NT2/D1 (cell line): Measurements from ENCODE around the gene ACER3.

ENCODE experiments used
- DNase-seq: peaks from one replicate; pipeline ENCODE4 v3.0.0-alpha.2; 2011; ENCODE audit warnings: low read depth, low spot score
- H3K27me3 ChIP-seq: 2 replicates; pipeline ENCODE4 v1.6.0; 2011; ENCODE audit warnings: mild to moderate bottlenecking; ENCODE audit not compliant: insufficient read length, insufficient read depth
- H3K36me3 ChIP-seq: 2 replicates; pipeline ENCODE4 v1.6.1; 2011; ENCODE audit warnings: mild to moderate bottlenecking, low read length, mixed read lengths; ENCODE audit not compliant: insufficient read depth, insufficient read length
- H3K4me1 ChIP-seq: 2 replicates; pipeline ENCODE4 v1.5.1; 2011; ENCODE audit not compliant: insufficient read depth, insufficient read length
- H3K4me3 ChIP-seq: 2 replicates; pipeline ENCODE4 v1.5.1; 2011; ENCODE audit warnings: low read depth; ENCODE audit not compliant: insufficient read length
- H3K9ac ChIP-seq: 2 replicates; pipeline ENCODE4 v1.6.0; 2011; ENCODE audit warnings: low read depth; ENCODE audit not compliant: insufficient read length
- H3K9me3 ChIP-seq: 2 replicates; pipeline ENCODE4 v1.5.1; 2011; ENCODE audit warnings: mild to moderate bottlenecking, low read length; ENCODE audit not compliant: insufficient read depth
- SUZ12 ChIP-seq: IDR thresholded peaks from 2 replicates; pipeline ENCODE4 v1.6.1; 2011; ENCODE audit not compliant: insufficient read length, insufficient read depth; ENCODE audit errors: extremely low read depth
- YY1 ChIP-seq: IDR thresholded peaks from 2 replicates; pipeline ENCODE4 v1.6.1; 2011; ENCODE audit not compliant: insufficient read length, insufficient read depth
- ZNF274 ChIP-seq: IDR thresholded peaks from 2 replicates; pipeline ENCODE4 v1.6.1; 2011; ENCODE audit warnings: mild to moderate bottlenecking, low read depth, low read length

Gene ACER3

GRCh38 chr11:77051511-77051910 is 190.8 kb downstream of the ACER3 start:
- peaks cover 2% of the 10 kb centered on the region for H3K27me3 ChIP-seq
- no peaks in the 10 kb centered on the region for H3K36me3 ChIP-seq
- no peak for DNase-seq
- H3K9me3 ChIP-seq, result peaks cover 5% of the 10 kb centered on the region; the same call in 1 of the 2 replicates
- no peak for TF ChIP-seq ZNF274
- no peak for TF ChIP-seq YY1
- no peak for TF ChIP-seq SUZ12
- no peak overlapping the region for H3K4me3 ChIP-seq
- H3K9ac ChIP-seq, result no peak overlapping the region
- no peaks in the 10 kb centered on the region for H3K4me1 ChIP-seq

- H3K27me3 ChIP-seq, result no peaks in the 10 kb centered on the region
- no peak overlapping the region for H3K4me3 ChIP-seq
- no peaks in the 10 kb centered on the region for H3K4me1 ChIP-seq
- H3K9me3 ChIP-seq, result peaks cover 10% of the 10 kb centered on the region; the same call in 1 of the 2 replicates
- H3K36me3 ChIP-seq, result no peaks in the 10 kb centered on the region
- DNase-seq, result no peak
- TF ChIP-seq SUZ12 (no peak), YY1 (no peak), ZNF274 (no peak)
- H3K9ac ChIP-seq, result no peak overlapping the region
These were observed 191.8 kb downstream of the ACER3 start for GRCh38 chr11:77052518-77052917.

- TF ChIP-seq SUZ12 (no peak), ZNF274 (no peak), YY1 (no peak)
- H3K4me3 ChIP-seq, result no peak overlapping the region
- no peak overlapping the region for H3K9ac ChIP-seq
These were observed 192.7 kb downstream of the ACER3 start for GRCh38 chr11:77053217-77054015.

DNA sequence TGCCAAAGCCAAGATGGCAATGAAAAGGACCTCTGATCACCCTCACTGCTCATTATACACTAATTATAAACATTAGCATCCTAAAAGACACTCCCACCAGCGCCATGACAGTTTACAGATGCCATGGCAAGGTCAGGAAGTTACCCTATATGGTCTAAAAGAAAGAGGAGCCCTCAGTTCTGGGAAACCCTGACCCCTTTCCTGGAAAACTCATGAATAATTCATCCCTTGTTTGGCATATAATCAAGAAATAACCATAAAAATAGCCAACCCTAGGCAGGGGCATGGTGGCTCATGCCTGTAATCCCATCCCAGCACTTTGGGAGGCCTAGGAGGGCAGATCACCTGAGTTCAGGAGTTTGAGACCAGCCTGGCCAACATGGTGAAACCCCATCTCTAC is 193.4 kb downstream of the ACER3 start:
- TF ChIP-seq YY1 (no peak), SUZ12 (no peak), ZNF274 (no peak)
- no peaks in the 10 kb centered on the region for H3K4me1 ChIP-seq
- H3K9ac ChIP-seq, result no peak overlapping the region
- no peaks in the 10 kb centered on the region for H3K36me3 ChIP-seq
- no peaks in the 10 kb centered on the region for H3K27me3 ChIP-seq
- no peak for DNase-seq
- H3K9me3 ChIP-seq, result peaks cover 10% of the 10 kb centered on the region; the same call in 1 of the 2 replicates
- H3K4me3 ChIP-seq, result no peak overlapping the region

More at GRCh38 chr11:77053217-77054015, 192.7 kb downstream of the ACER3 start:
- no peaks in the 10 kb centered on the region for H3K27me3 ChIP-seq
- no peaks in the 10 kb centered on the region for H3K36me3 ChIP-seq
- no peaks in the 10 kb centered on the region for H3K4me1 ChIP-seq
- peaks cover 10% of the 10 kb centered on the region; the same call in 1 of the 2 replicates for H3K9me3 ChIP-seq
- DNase-seq, result no peak

- H3K4me1 ChIP-seq, result no peaks in the 10 kb centered on the region
- no peak overlapping the region for H3K4me3 ChIP-seq
- H3K9me3 ChIP-seq, result peaks cover 10% of the 10 kb centered on the region; the same call in 1 of the 2 replicates
- no peaks in the 10 kb centered on the region for H3K27me3 ChIP-seq
- DNase-seq, result no peak
- TF ChIP-seq ZNF274, result no peak
- TF ChIP-seq YY1, result no peak
- TF ChIP-seq SUZ12, result no peak
- no peaks in the 10 kb centered on the region for H3K36me3 ChIP-seq
- no peak overlapping the region for H3K9ac ChIP-seq
These were observed 194.4 kb downstream of the ACER3 start for GRCh38 chr11:77055101-77055561.

DNA sequence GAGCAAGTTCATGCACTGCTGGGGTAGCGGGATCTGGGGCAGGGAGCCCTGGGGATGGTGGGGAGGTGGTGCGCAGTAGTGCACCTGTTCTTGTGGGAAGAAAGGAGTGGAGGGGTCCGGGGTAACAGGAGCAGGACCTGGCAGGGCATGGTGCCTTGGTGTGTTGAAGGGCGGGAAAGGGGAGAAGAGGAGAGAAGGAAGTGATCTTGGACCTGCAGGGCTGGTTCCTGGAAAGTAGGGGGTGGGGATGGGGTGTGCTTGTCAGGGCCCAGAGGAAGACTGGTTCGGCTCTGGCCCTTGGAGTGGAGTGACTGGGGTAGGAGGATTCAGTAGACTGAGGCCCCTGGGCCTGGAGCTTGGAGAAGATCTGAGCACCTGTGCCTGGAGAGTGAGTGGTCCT is 195.2 kb downstream of the ACER3 start:
- H3K4me1 ChIP-seq, result no peaks in the 10 kb centered on the region
- no peak overlapping the region for H3K9ac ChIP-seq
- H3K36me3 ChIP-seq, result no peaks in the 10 kb centered on the region
- no peak overlapping the region for H3K4me3 ChIP-seq
- peaks cover 10% of the 10 kb centered on the region; the same call in 1 of the 2 replicates for H3K9me3 ChIP-seq
- H3K27me3 ChIP-seq, result no peaks in the 10 kb centered on the region
- DNase-seq, result no peak
- TF ChIP-seq ZNF274 (no peak), SUZ12 (no peak), YY1 (no peak)

DNA sequence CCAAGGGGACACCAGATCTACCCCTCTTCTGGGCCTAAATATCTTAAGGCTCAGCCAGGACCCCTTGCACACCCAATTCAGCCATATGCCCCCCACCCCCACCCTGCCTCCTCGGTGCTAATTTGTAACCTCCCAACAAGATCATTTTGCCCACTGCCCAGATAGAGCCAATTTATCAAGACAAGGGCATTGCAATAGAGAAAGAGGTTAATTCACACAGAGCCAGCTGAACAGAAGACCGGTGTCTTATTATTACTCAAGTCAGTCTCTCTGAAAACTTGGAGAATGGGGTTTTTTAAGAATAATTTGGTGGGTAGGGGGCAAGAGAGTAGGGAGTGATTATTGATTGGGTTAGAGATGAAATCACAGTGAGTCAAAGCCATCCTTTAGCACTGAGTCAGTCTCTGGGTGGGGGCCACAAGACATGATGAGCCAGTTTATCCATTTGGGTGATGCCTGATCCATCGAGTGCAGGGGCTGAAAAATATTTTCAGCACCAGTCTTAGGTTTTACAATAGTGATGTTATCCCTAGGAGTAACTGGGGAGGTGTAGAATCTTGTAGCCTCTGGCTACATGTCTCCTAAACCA is 196.2 kb downstream of the ACER3 start:
- H3K36me3 ChIP-seq, result no peaks in the 10 kb centered on the region
- DNase-seq, result no peak
- H3K9me3 ChIP-seq, result peaks cover 10% of the 10 kb centered on the region; the same call in 1 of the 2 replicates
- H3K27me3 ChIP-seq, result no peaks in the 10 kb centered on the region
- TF ChIP-seq YY1 (no peak), ZNF274 (no peak), SUZ12 (no peak)
- no peak overlapping the region for H3K9ac ChIP-seq
- no peak overlapping the region for H3K4me3 ChIP-seq
- H3K4me1 ChIP-seq, result no peaks in the 10 kb centered on the region
